SK-N-MC (cell line): ENCODE results near the gene SLC1A3.

ENCODE experiments used
- EZH2 ChIP-seq: fragments of 200-600 bp; sonication (generic); IDR thresholded peaks from one replicate; pipeline ENCODE4 v1.6.1; 2017; ENCODE audit warnings: antibody characterized with exemption
- POLR2AphosphoS5 ChIP-seq: IDR thresholded peaks from 2 replicates; pipeline ENCODE4 v1.6.1; 2012; ENCODE audit warnings: mild to moderate bottlenecking, low read depth, low read length, borderline replicate concordance

- no peak for TF ChIP-seq POLR2AphosphoS5
- no peak for TF ChIP-seq EZH2
These were observed 1.7 kb downstream of the SLC1A3 start for GRCh38 chr5:36607838-36608783.
